Gastroesophageal sphincter (tissue), 4 donors: Measurements from ENCODE around the gene STK33. TPM values are rescaled to one million over a fixed set of nuclear protein-coding genes. Genes with fewer than 3 reads are reported as not detected.

ENCODE experiments used
- ATAC-seq: fragments of 150-250 bp; one replicate; pipeline ENCODE4 v1.9.1; 2016; ENCODE audit warnings: mild to moderate bottlenecking, moderate library complexity
- H3K27ac ChIP-seq, 4 donors: fragments of 200-600 bp; sonication (generic) in 3 of 4; 1 replicate in 3 of 4; 2 replicates in 1 of 4; pipeline ENCODE4 v1.5.1; 2016 to 2019
- H3K27me3 ChIP-seq: fragments of 200-600 bp; sonication (generic); one replicate; pipeline ENCODE4 v1.5.1; 2019
- H3K36me3 ChIP-seq, 2 donors: fragments of 200-600 bp; sonication (generic); one replicate each; pipeline ENCODE4 v1.5.1; 2019; ENCODE audit warnings: control low read depth in 1 of 2
- H3K4me1 ChIP-seq, 3 donors: fragments of 200-600 bp; sonication (generic); 1 replicate in 2 of 3; 2 replicates in 1 of 3; pipeline ENCODE4 v1.5.1; 2016 to 2019; ENCODE audit warnings: control low read depth in 2 of 3
- H3K4me3 ChIP-seq, 2 donors: fragments of 200-600 bp; sonication (generic); one replicate each; pipeline ENCODE4 v1.5.1; 2019; ENCODE audit warnings: mild to moderate bottlenecking in 1 of 2, moderate library complexity in 1 of 2
- H3K9me3 ChIP-seq, 3 donors: fragments of 200-600 bp; sonication (generic); one replicate each; pipeline ENCODE4 v1.5.1; 2017 to 2019; ENCODE audit warnings: control low read depth in 2 of 3
- CTCF ChIP-seq, 4 experiments: fragments of 200-600 bp in 2 of 4; fragments of 450-650 bp in 2 of 4; sonication (generic) in 1 of 4; IDR thresholded peaks; one replicate each; pipeline ENCODE4 v1.5.1; 2017 to 2019; ENCODE audit warnings: antibody characterized with exemption in 4 of 4, mild to moderate bottlenecking in 2 of 4, moderate library complexity in 2 of 4
- EP300 ChIP-seq: sonication (generic); formaldehyde crosslinking; IDR thresholded peaks from one replicate; pipeline ENCODE4 v1.6.1; 2017; ENCODE audit warnings: antibody characterized with exemption, mild to moderate bottlenecking
- POLR2A ChIP-seq, 2 donors: fragments of 450-650 bp; IDR thresholded peaks; one replicate each; pipeline ENCODE4 v1.6.1; 2017; ENCODE audit warnings: antibody characterized with exemption in 2 of 2, mild to moderate bottlenecking in 2 of 2, moderate library complexity in 1 of 2
- POLR2AphosphoS5 ChIP-seq: sonication (generic); formaldehyde crosslinking; IDR thresholded peaks from one replicate; pipeline ENCODE4 v1.6.1; 2017; ENCODE audit warnings: antibody characterized with exemption
- WGBS, 2 donors: methylation state at CpG; one replicate each; pipeline ENCODE4 v1.1.5; 2018; ENCODE audit warnings: low coverage in 1 of 2; 5-methylcytosine and 5-hydroxymethylcytosine counted together
- total RNA-seq, 4 donors: library from RNA; depleted of rRNA; stranded (reverse); fragments of >200 nt; gene quantifications; one replicate each; pipeline ENCODE4 v1.1.0, GENCODE V29; 2016

STK33 gene
- total RNA-seq, 4 donors from 2014 or later, result 15.7 to 25.6 (median 21.4) TPM

- Histone ChIP-seq H3K4me1 (peaks cover 0 to 1% (median 0%) of the 10 kb centered on the region in 3 donors), H3K27me3 (no peaks in the 10 kb centered on the region), H3K4me3 (no peak overlapping the region), H3K36me3 (no peaks in the 10 kb centered on the region), H3K27ac (no peak overlapping the region), H3K9me3 (no peaks in the 10 kb centered on the region)
- 71% methylated on average over 4 of the region's 8 CpGs; no CpG with 5 or more reads in 1 of the 2 donors for WGBS, 2 donors
- no peak for ATAC-seq
- no peak for TF ChIP-seq CTCF (IDR thresholded peaks at IDR 0.05)
- no peak for TF ChIP-seq POLR2A (IDR thresholded peaks at IDR 0.05)
These were observed 231.1 kb downstream of the STK33 start for GRCh38 chr11:8362899-8363298.

GRCh38 chr11:8362491-8362890, 231.5 kb downstream of the STK33 start:
- no peak for ATAC-seq
- 62 to 70% methylated on average over 4 of the region's 4 CpGs for whole genome bisulfite sequencing, 2 donors

GRCh38 chr11:8361664-8362210, 232.3 kb downstream of the STK33 start:
- H3K27ac ChIP-seq, result no peak overlapping the region
- WGBS, 2 donors, result 91 to 94% methylated on average over 4 to 6 of the region's 12 CpGs
- no peak overlapping the region for H3K4me3 ChIP-seq
- peaks cover 0 to 13% (median 0%) of the 10 kb centered on the region in 3 donors for H3K4me1 ChIP-seq
- H3K27me3 ChIP-seq, result no peaks in the 10 kb centered on the region
- no peak for ATAC-seq
- no peak for TF ChIP-seq POLR2A (IDR thresholded peaks at IDR 0.05)
- no peak for TF ChIP-seq POLR2AphosphoS5
- TF ChIP-seq CTCF (IDR thresholded peaks at IDR 0.05), result no peak
- no peak for TF ChIP-seq EP300
- H3K36me3 ChIP-seq, result no peaks in the 10 kb centered on the region
- no peaks in the 10 kb centered on the region for H3K9me3 ChIP-seq

More at GRCh38 chr11:8362491-8362890, 231.5 kb downstream of the STK33 start:
- H3K4me3 ChIP-seq, result no peak overlapping the region
- no peaks in the 10 kb centered on the region for H3K9me3 ChIP-seq
- TF ChIP-seq POLR2AphosphoS5, result no peak
- no peak for TF ChIP-seq POLR2A (IDR thresholded peaks at IDR 0.05)
- peaks cover 0 to 5% (median 0%) of the 10 kb centered on the region in 3 donors for H3K4me1 ChIP-seq
- no peaks in the 10 kb centered on the region for H3K36me3 ChIP-seq
- H3K27ac ChIP-seq, result no peak overlapping the region
- no peaks in the 10 kb centered on the region for H3K27me3 ChIP-seq

- no peaks in the 10 kb centered on the region for H3K9me3 ChIP-seq
- no peaks in the 10 kb centered on the region for H3K27me3 ChIP-seq
- no peak for ATAC-seq
- TF ChIP-seq POLR2A (IDR thresholded peaks at IDR 0.05), result no peak
- no peak for TF ChIP-seq EP300
- no peak for TF ChIP-seq CTCF (IDR thresholded peaks at IDR 0.05)
- no peak for TF ChIP-seq POLR2AphosphoS5
- no peaks in the 10 kb centered on the region for H3K36me3 ChIP-seq
- H3K27ac ChIP-seq, result no peak overlapping the region
- WGBS, 2 donors, result 92 to 93% methylated on average over 4 to 6 of the region's 7 CpGs
- H3K4me3 ChIP-seq, result no peak overlapping the region
- peaks cover 0 to 18% (median 0%) of the 10 kb centered on the region in 3 donors for H3K4me1 ChIP-seq
These were observed 232.8 kb downstream of the STK33 start for GRCh38 chr11:8361206-8361605.

- Histone ChIP-seq H3K27ac (no peak overlapping the region), H3K4me1 (peaks cover 0 to 28% (median 0%) of the 10 kb centered on the region in 3 donors), H3K27me3 (no peaks in the 10 kb centered on the region), H3K9me3 (no peaks in the 10 kb centered on the region), H3K4me3 (no peak overlapping the region), H3K36me3 (no peaks in the 10 kb centered on the region)
- ATAC-seq, result no peak
- TF ChIP-seq POLR2A (IDR thresholded peaks at IDR 0.05), result no peak
- TF ChIP-seq EP300, result no peak
- TF ChIP-seq POLR2AphosphoS5, result no peak
- TF ChIP-seq CTCF (IDR thresholded peaks at IDR 0.05), result no peak
- 69 to 85% methylated on average over 4 to 5 of the region's 9 CpGs for WGBS, 2 donors
These were observed 233.8 kb downstream of the STK33 start for GRCh38 chr11:8360086-8360828.
